IMR-90 (cell line): ENCODE results near the gene KIF20A. TPM values are rescaled to one million over a fixed set of nuclear protein-coding genes. Genes with fewer than 3 reads are reported as not detected.

ENCODE experiments used
- ATAC-seq: fragments of 200-7000 bp; cut with Tn5 transposase; 2 replicates; pipeline ENCODE4 v1.9.1; 2020; ENCODE audit warnings: low read depth, mild to moderate bottlenecking, moderate library complexity
- BruUV-seq: library from RNA; stranded (reverse); fragments of 400-500 nt; replicated peaks from 2 replicates; lab custom pipeline; 2021; lab: Mats Ljungman, UMichigan
- CTCF ChIA-PET: fragments of 300-600 bp; formaldehyde crosslinking; extraction: SDS; loops from one replicate; lab custom pipeline; 2021; ENCODE audit warnings: antibody characterized with exemption; lab: Yijun Ruan, JAX
- POLR2A ChIA-PET: fragments of 300-600 bp; sonication (Branson Sonifier 250); formaldehyde crosslinking; loops from one replicate; lab custom pipeline; 2022; ENCODE audit warnings: antibody characterized with exemption; ENCODE audit not compliant: unreplicated experiment; lab: Charles Lee
- DNase-seq: peaks from one replicate; pipeline ENCODE4 v3.0.0; 2013
- H2AFZ ChIP-seq: replicated peaks from 2 replicates; pipeline ENCODE3; 2013; ENCODE audit warnings: low read length, mild to moderate bottlenecking; ENCODE audit not compliant: poor library complexity
- H2AK5ac ChIP-seq: 2 replicates; pipeline ENCODE4 v1.6.1; 2013; ENCODE audit warnings: low read depth, low read length, inconsistent platforms
- H2AK9ac ChIP-seq: replicated peaks from 2 replicates; pipeline ENCODE3; 2013; ENCODE audit warnings: mild to moderate bottlenecking, low read depth, low read length, moderate library complexity; ENCODE audit not compliant: poor library complexity
- H2BK120ac ChIP-seq: 2 replicates; pipeline ENCODE4 v1.6.1; 2013; ENCODE audit warnings: low read depth, low read length, inconsistent platforms
- H2BK15ac ChIP-seq: 3 replicates; pipeline ENCODE4 v1.6.1; 2013; ENCODE audit warnings: low read depth, low read length, inconsistent platforms
- H2BK20ac ChIP-seq: 2 replicates; pipeline ENCODE4 v1.6.1; 2013; ENCODE audit warnings: low read depth, mild to moderate bottlenecking, inconsistent platforms, low read length, moderate library complexity
- H2BK5ac ChIP-seq: 2 replicates; pipeline ENCODE4 v1.6.1; 2013; ENCODE audit warnings: mild to moderate bottlenecking, low read depth, low read length, inconsistent platforms; ENCODE audit not compliant: poor library complexity, severe bottlenecking
- H3K14ac ChIP-seq: replicated peaks from 2 replicates; pipeline ENCODE4 v1.6.1; 2013; ENCODE audit warnings: low read depth, low read length, inconsistent platforms
- H3K18ac ChIP-seq: 2 replicates; pipeline ENCODE4 v1.6.1; 2013; ENCODE audit warnings: low read depth, low read length, control low read depth
- H3K23ac ChIP-seq: 2 replicates; pipeline ENCODE4 v1.6.1; 2013; ENCODE audit warnings: low read depth, low read length, inconsistent platforms
- H3K27ac ChIP-seq: 2 replicates; pipeline ENCODE4 v1.5.1; 2013; ENCODE audit warnings: mild to moderate bottlenecking, control low read depth, low read length; ENCODE audit not compliant: insufficient read depth
- H3K27me3 ChIP-seq: 2 replicates; pipeline ENCODE4 v1.6.1; 2013; ENCODE audit warnings: low read length; ENCODE audit not compliant: control insufficient read depth, insufficient read depth
- H3K36me3 ChIP-seq: 2 replicates; pipeline ENCODE4 v1.6.1; 2013; ENCODE audit warnings: low read length, mixed read lengths; ENCODE audit not compliant: control insufficient read depth, insufficient read depth
- H3K4ac ChIP-seq: 2 replicates; pipeline ENCODE4 v1.6.1; 2013; ENCODE audit warnings: low read depth, low read length, inconsistent platforms
- H3K4me1 ChIP-seq: 2 replicates; pipeline ENCODE4 v1.6.1; 2013; ENCODE audit warnings: low read length, mixed read lengths; ENCODE audit not compliant: control insufficient read depth, insufficient read depth
- H3K4me2 ChIP-seq: 2 replicates; pipeline ENCODE4 v1.6.1; 2013; ENCODE audit warnings: low read depth, mild to moderate bottlenecking, control low read depth, low read length, moderate library complexity
- H3K4me3 ChIP-seq: 2 replicates; pipeline ENCODE4 v1.5.1; 2013; ENCODE audit warnings: low read depth, mild to moderate bottlenecking, control low read depth, low read length, moderate library complexity; ENCODE audit not compliant: insufficient read depth
- H3K56ac ChIP-seq: 2 replicates; pipeline ENCODE4 v1.6.1; 2013; ENCODE audit warnings: low read length, inconsistent platforms; ENCODE audit not compliant: insufficient read depth; ENCODE audit errors: extremely low read depth
- H3K79me1 ChIP-seq, 2 experiments: 2 replicates each; pipeline ENCODE4 v1.6.1; 2013; ENCODE audit warnings: low read length in 2 of 2, inconsistent platforms in 1 of 2, low read depth in 1 of 2
- H3K9ac ChIP-seq: 2 replicates; pipeline ENCODE4 v1.6.1; 2013; ENCODE audit warnings: low read depth, low read length, control low read depth
- H3K9me1 ChIP-seq: 2 replicates; pipeline ENCODE4 v1.6.1; 2013; ENCODE audit warnings: low read length, inconsistent platforms; ENCODE audit not compliant: insufficient read depth
- H3K9me3 ChIP-seq: 2 replicates; pipeline ENCODE4 v1.6.1; 2013; ENCODE audit warnings: low read length; ENCODE audit not compliant: control insufficient read depth, insufficient read depth
- H4K20me1 ChIP-seq: 2 replicates; pipeline ENCODE4 v1.6.1; 2013; ENCODE audit warnings: low read length, inconsistent platforms; ENCODE audit not compliant: insufficient read depth
- H4K5ac ChIP-seq: 2 replicates; pipeline ENCODE4 v1.6.1; 2013; ENCODE audit warnings: mild to moderate bottlenecking, low read depth, low read length, control low read depth
- H4K8ac ChIP-seq, 2 experiments: 2 replicates each; pipeline ENCODE4 v1.6.1; 2013; ENCODE audit warnings: low read depth in 2 of 2, low read length in 2 of 2, control low read depth in 1 of 2, inconsistent platforms in 1 of 2
- H4K91ac ChIP-seq: 2 replicates; pipeline ENCODE4 v1.6.1; 2013; ENCODE audit warnings: low read depth, low read length, inconsistent platforms; ENCODE audit not compliant: insufficient read depth
- FOS ChIP-seq: fragments of 150-350 bp; IDR thresholded peaks from 2 replicates; pipeline ENCODE4 v1.6.1; 2016; ENCODE audit warnings: low read depth, low read length
- WGBS, 2 experiments: methylation state at CpG; one replicate each; pipeline versions ENCODE4 v1.1.5 to v1.1.7; 2013; ENCODE audit warnings: missing lambda C conversion rate in 2 of 2; ENCODE audit not compliant: insufficient read length in 1 of 2; ENCODE audit errors: extremely low coverage in 2 of 2; 5-methylcytosine and 5-hydroxymethylcytosine counted together
- dilution Hi-C: fragments of 300-500 bp; cut with HindIII; formaldehyde crosslinking; loops from one replicate; pipeline ENCODE4 v1.14.3; 2018; ENCODE audit warnings: low sequenced_read_pairs; ENCODE audit not compliant: unreplicated experiment
- in situ Hi-C: fragments of 300-500 bp; cut with MboI; formaldehyde crosslinking; loops from 3 replicates; pipeline ENCODE4 v1.14.3; 2019; ENCODE audit warnings: low sequenced_read_pairs, inconsistent platforms, mixed read lengths
- intact Hi-C: fragments of 100-400 bp; cut with micrococcal nuclease; formaldehyde crosslinking; loops from 2 replicates; pipeline ENCODE4 v1.10.0; 2022
- polyA plus RNA-seq, 3 experiments: library from polyadenylated mRNA; depleted of rRNA; stranded (reverse); fragments of >200 nt; gene quantifications; 2 replicates each; pipeline ENCODE4 v1.2.3, GENCODE V29; 2012; ENCODE audit warnings: low replicate concordance in 1 of 3
- total RNA-seq: library from RNA; depleted of rRNA; stranded (reverse); fragments of >200 nt; gene quantifications from 2 replicates; pipeline ENCODE4 v1.2.3, GENCODE V29; 2012

KIF20A gene
- total and polyA plus RNA-seq, 2 of the 4 experiments (the other 2 are of a cell fraction), result 42.0 to 106 TPM

GRCh38 chr5:138157626-138158025 is 21.3 kb upstream of the KIF20A start:
- no peak for TF ChIP-seq FOS
- Histone ChIP-seq H2BK5ac (no peak overlapping the region), H3K56ac (no peak overlapping the region), H3K4me1 (no peaks in the 10 kb centered on the region), H3K4me3 (no peak overlapping the region), H4K5ac (no peak overlapping the region), H2AFZ (no peak overlapping the region), H2BK20ac (no peak overlapping the region), H3K36me3 (peaks cover 41% of the 10 kb centered on the region), H3K9ac (no peak overlapping the region), H3K9me3 (no peaks in the 10 kb centered on the region), H4K20me1 (no peaks in the 10 kb centered on the region), H2AK9ac (no peak overlapping the region), H3K14ac (no peak overlapping the region), H3K27ac (no peak overlapping the region), H3K23ac (no peak overlapping the region), H3K4me2 (no peak overlapping the region), H3K9me1 (no peaks in the 10 kb centered on the region), H3K18ac (no peak overlapping the region), H3K79me1 (peaks cover 0 to 7% of the 10 kb centered on the region in 2 experiments; a peak in 2 of 4 replicates), H4K8ac (no peak overlapping the region), H3K27me3 (no peaks in the 10 kb centered on the region), H2AK5ac (no peak overlapping the region), H2BK15ac (no peak overlapping the region), H4K91ac (no peak overlapping the region), H2BK120ac (no peak overlapping the region), H3K4ac (no peak overlapping the region)
- BruUV-seq, result no TSS peak
- in situ Hi-C loops (no loop called here), intact Hi-C loops (no loop called here), dilution Hi-C loops (no loop called here)
- ATAC-seq (no peak), DNase-seq (no peak)
- no CpG with 5 or more reads among the region's 1 CpG for WGBS, 2 experiments
- ChIA-PET POLR2A (no interaction called here), CTCF (interaction anchor here (0.7 kb wide), 1 partner anchor 400 kb away, joined by 3 read pairs; no protein-coding TSS in a partner anchor)
